ENCODE measurements around the gene TSEN54.

GRCh38 chr17:75535119-75535537 is 18.8 kb downstream of the TSEN54 start:
- TF ChIP-seq CTCF (IDR thresholded peaks at IDR 0.05; ENCODE audit: low read length) = no peak
- TF ChIP-seq EZH2phosphoT487 (IDR thresholded peaks at IDR 0.05; ENCODE audit: low read length) = no peak

Data from MM.1S (cell line).